SK-N-SH (cell line): ENCODE results near the gene SMIM20. TPM values are rescaled to one million over a fixed set of nuclear protein-coding genes. Genes with fewer than 3 reads are reported as not detected.

Source experiments
- CTCF ChIA-PET: fragments of 300-600, 350-600 bp; formaldehyde crosslinking; extraction: SDS; loops from one replicate; lab custom pipeline; 2021; lab: Yijun Ruan, JAX
- POLR2A ChIA-PET: fragments of 350-600 bp; sonication (Branson Sonifier 250); formaldehyde crosslinking; extraction: SDS; loops from one replicate; lab custom pipeline; 2020; ENCODE audit warnings: antibody characterized with exemption, inconsistent platforms; lab: Yijun Ruan, JAX
- DNase-seq: peaks from one replicate; pipeline ENCODE4 v3.0.0; 2012
- H2AFZ ChIP-seq: fragments of 200-600 bp; sonication (generic); 2 replicates; pipeline ENCODE4 v1.8.1; 2016; ENCODE audit warnings: antibody characterized with exemption, mild to moderate bottlenecking, low read depth
- H3F3A ChIP-seq: fragments of 200-600 bp; sonication (generic); replicated peaks from 2 replicates; pipeline ENCODE3; 2016; ENCODE audit warnings: antibody characterized with exemption, mild to moderate bottlenecking; ENCODE audit not compliant: insufficient read depth
- H3K27ac ChIP-seq, 2 experiments: fragments of 200-500 bp in 1 of 2; fragments of 200-600 bp in 1 of 2; sonication (Bioruptor generic) in 1 of 2; sonication (generic), shearing (Covaris generic) in 1 of 2; 2 replicates each; pipeline versions ENCODE4 v1.5.1 to v1.6.1; 2014 to 2016; ENCODE audit warnings: low read depth in 2 of 2, inconsistent platforms in 1 of 2, low read length in 1 of 2, mild to moderate bottlenecking in 1 of 2, mixed read lengths in 1 of 2
- H3K27me3 ChIP-seq: fragments of 200-600 bp; sonication (generic), shearing (Covaris generic); 2 replicates; pipeline ENCODE4 v1.6.1; 2016; ENCODE audit warnings: mixed run types; ENCODE audit not compliant: insufficient read depth
- H3K36me3 ChIP-seq, 2 experiments: fragments of 200-500 bp in 1 of 2; fragments of 200-600 bp in 1 of 2; sonication (Bioruptor generic) in 1 of 2; sonication (generic) in 1 of 2; replicated peaks in 1 of 2; 2 replicates each; pipeline versions ENCODE3 to v1.5.1; 2014 to 2016; ENCODE audit warnings: low read length in 1 of 2, mild to moderate bottlenecking in 1 of 2; ENCODE audit not compliant: insufficient read depth in 2 of 2, control insufficient read depth in 1 of 2
- H3K4me1 ChIP-seq, 2 experiments: fragments of 200-500 bp in 1 of 2; fragments of 200-600 bp in 1 of 2; sonication (Bioruptor generic) in 1 of 2; sonication (generic), shearing (Covaris generic) in 1 of 2; 2 replicates each; pipeline versions ENCODE4 v1.5.1 to v1.6.1; 2014 to 2016; ENCODE audit warnings: low read depth in 1 of 2, low read length in 1 of 2, mixed run types in 1 of 2; ENCODE audit not compliant: insufficient read depth in 2 of 2, control insufficient read depth in 1 of 2
- H3K4me2 ChIP-seq: fragments of 200-600 bp; sonication (generic), shearing (Covaris generic); 2 replicates; pipeline ENCODE4 v1.6.1; 2017; ENCODE audit warnings: mixed run types
- H3K4me3 ChIP-seq, 2 experiments: fragments of 200-500 bp in 1 of 2; fragments of 200-600 bp in 1 of 2; sonication (Bioruptor generic) in 1 of 2; sonication (generic), shearing (Covaris generic) in 1 of 2; 2 replicates each; pipeline versions ENCODE4 v1.5.1 to v1.8.1; 2014 to 2016; ENCODE audit warnings: low read depth in 2 of 2, inconsistent platforms in 1 of 2, low read length in 1 of 2, mild to moderate bottlenecking in 1 of 2, mixed read lengths in 1 of 2, moderate library complexity in 1 of 2
- H3K79me2 ChIP-seq: fragments of 200-600 bp; sonication (generic); 2 replicates; pipeline ENCODE4 v1.8.1; 2017; ENCODE audit warnings: mild to moderate bottlenecking; ENCODE audit not compliant: insufficient read depth
- H3K9ac ChIP-seq: fragments of 200-600 bp; sonication (generic); 2 replicates; pipeline ENCODE4 v1.6.1; 2017; ENCODE audit warnings: mixed run types
- H3K9me2 ChIP-seq: fragments of 200-600 bp; sonication (generic); 2 replicates; pipeline ENCODE4 v1.6.1; 2017; ENCODE audit warnings: mixed run types
- H3K9me3 ChIP-seq: fragments of 200-600 bp; sonication (generic); 2 replicates; pipeline ENCODE4 v1.6.1; 2017; ENCODE audit warnings: mixed run types, mild to moderate bottlenecking, moderate library complexity
- H4K20me1 ChIP-seq: fragments of 200-600 bp; sonication (generic); 2 replicates; pipeline ENCODE4 v1.6.1; 2017; ENCODE audit warnings: mild to moderate bottlenecking, mixed run types; ENCODE audit not compliant: insufficient read depth
- CHD2 ChIP-seq: fragments of 150-350 bp; IDR thresholded peaks from 2 replicates; pipeline ENCODE4 v1.6.1; 2018; ENCODE audit warnings: low read length; ENCODE audit not compliant: partially characterized antibody
- ELF1 ChIP-seq: IDR thresholded peaks from 2 replicates; pipeline ENCODE4 v1.4.0; 2012
- EP300 ChIP-seq, 2 experiments: IDR thresholded peaks; 2 replicates each; pipeline versions ENCODE4 v1.4.0 to v1.6.1; 2012; ENCODE audit warnings: borderline replicate concordance in 1 of 2, low read depth in 1 of 2, low read length in 1 of 2
- EZH2phosphoT487 ChIP-seq: fragments of 200-600 bp; sonication (generic); IDR thresholded peaks from 2 replicates; pipeline ENCODE4 v1.6.1; 2017; ENCODE audit warnings: low read depth, mixed run types, mild to moderate bottlenecking, antibody characterized with exemption, moderate library complexity, borderline replicate concordance
- FOSL2 ChIP-seq: IDR thresholded peaks from 2 replicates; pipeline ENCODE4 v1.4.0; 2012; ENCODE audit warnings: low read depth, mild to moderate bottlenecking, moderate library complexity, borderline replicate concordance
- FOXJ3 ChIP-seq: sonication (generic); formaldehyde crosslinking; IDR thresholded peaks from 2 replicates; pipeline ENCODE4 v1.5.1; 2020; ENCODE audit warnings: mild to moderate bottlenecking, missing genetic modification reagents
- GABPA ChIP-seq: IDR thresholded peaks from 2 replicates; pipeline ENCODE4 v1.4.0; 2012; ENCODE audit warnings: low read depth, mild to moderate bottlenecking
- MXI1 ChIP-seq: IDR thresholded peaks from 2 replicates; pipeline ENCODE4 v1.6.1; 2012; ENCODE audit warnings: mild to moderate bottlenecking, low read depth, low read length, improper control_type of control experiment
- NFIC ChIP-seq: IDR thresholded peaks from 2 replicates; pipeline ENCODE4 v1.4.0; 2012; ENCODE audit warnings: borderline replicate concordance
- RCOR1 ChIP-seq: fragments of 150-350 bp; IDR thresholded peaks from 2 replicates; pipeline ENCODE4 v1.6.1; 2017; ENCODE audit warnings: antibody characterized with exemption, low read length
- SIN3A ChIP-seq: IDR thresholded peaks from 2 replicates; pipeline ENCODE4 v1.6.1; 2012; ENCODE audit warnings: low read depth, mild to moderate bottlenecking, low read length, moderate library complexity, borderline replicate concordance
- TAF1 ChIP-seq: IDR thresholded peaks from 2 replicates; pipeline ENCODE4 v1.6.1; 2012; ENCODE audit warnings: low read depth, mild to moderate bottlenecking, low read length, moderate library complexity, borderline replicate concordance
- TCF12 ChIP-seq: IDR thresholded peaks from 2 replicates; pipeline ENCODE4 v1.4.0; 2012
- TEAD4 ChIP-seq: IDR thresholded peaks from 2 replicates; pipeline ENCODE4 v1.4.0; 2012; ENCODE audit warnings: mild to moderate bottlenecking, borderline replicate concordance; ENCODE audit not compliant: insufficient read depth
- YY1 ChIP-seq: IDR thresholded peaks from 2 replicates; pipeline ENCODE4 v1.4.0; 2012; ENCODE audit warnings: low read depth, mild to moderate bottlenecking
- WGBS: methylation state at CpG from one replicate; pipeline ENCODE4 v1.1.6; 2017; ENCODE audit warnings: low lambda C conversion rate; 5-methylcytosine and 5-hydroxymethylcytosine counted together
- polyA plus RNA-seq, 3 experiments: library from polyadenylated mRNA; depleted of rRNA; stranded (reverse); fragments of >200 nt; gene quantifications; 2 replicates each; pipeline ENCODE4 v1.2.3, GENCODE V29; 2012
- TF ChIP-seq, protein P1 (sequence below): fragments of 150-350 bp; IDR thresholded peaks from 2 replicates; pipeline ENCODE4 v1.6.1; 2016; ENCODE audit warnings: mild to moderate bottlenecking, low read depth, low read length
- TF ChIP-seq, protein P2 (sequence below): fragments of 200-600 bp; sonication (generic); IDR thresholded peaks from 2 replicates; pipeline ENCODE4 v1.6.1; 2017; ENCODE audit warnings: antibody characterized with exemption, mild to moderate bottlenecking, moderate library complexity
- TF ChIP-seq, protein P3 (sequence below): IDR thresholded peaks from 2 replicates; pipeline ENCODE4 v1.4.0; 2012; ENCODE audit warnings: low read depth, borderline replicate concordance
- TF ChIP-seq, protein P4 (sequence below): IDR thresholded peaks from 2 replicates; pipeline ENCODE4 v1.6.1; 2012; ENCODE audit warnings: mild to moderate bottlenecking, low read depth, low read length, moderate library complexity
- TF ChIP-seq, protein P5 (sequence below): IDR thresholded peaks from 2 replicates; pipeline ENCODE4 v1.4.0; 2012; ENCODE audit warnings: low read depth, borderline replicate concordance

Gene SMIM20
- polyA plus RNA-seq (2012; rRNA removed), result 39.2 and 39.4 TPM in 2 replicates
- 56.0 and 63.8 TPM in 2 replicates for polyA plus RNA-seq (2012; cell fraction: cytosol; rRNA removed)
- polyA plus RNA-seq (2012; cell fraction: nucleus; rRNA removed), result 7.7 and 12.2 TPM in 2 replicates

DNA sequence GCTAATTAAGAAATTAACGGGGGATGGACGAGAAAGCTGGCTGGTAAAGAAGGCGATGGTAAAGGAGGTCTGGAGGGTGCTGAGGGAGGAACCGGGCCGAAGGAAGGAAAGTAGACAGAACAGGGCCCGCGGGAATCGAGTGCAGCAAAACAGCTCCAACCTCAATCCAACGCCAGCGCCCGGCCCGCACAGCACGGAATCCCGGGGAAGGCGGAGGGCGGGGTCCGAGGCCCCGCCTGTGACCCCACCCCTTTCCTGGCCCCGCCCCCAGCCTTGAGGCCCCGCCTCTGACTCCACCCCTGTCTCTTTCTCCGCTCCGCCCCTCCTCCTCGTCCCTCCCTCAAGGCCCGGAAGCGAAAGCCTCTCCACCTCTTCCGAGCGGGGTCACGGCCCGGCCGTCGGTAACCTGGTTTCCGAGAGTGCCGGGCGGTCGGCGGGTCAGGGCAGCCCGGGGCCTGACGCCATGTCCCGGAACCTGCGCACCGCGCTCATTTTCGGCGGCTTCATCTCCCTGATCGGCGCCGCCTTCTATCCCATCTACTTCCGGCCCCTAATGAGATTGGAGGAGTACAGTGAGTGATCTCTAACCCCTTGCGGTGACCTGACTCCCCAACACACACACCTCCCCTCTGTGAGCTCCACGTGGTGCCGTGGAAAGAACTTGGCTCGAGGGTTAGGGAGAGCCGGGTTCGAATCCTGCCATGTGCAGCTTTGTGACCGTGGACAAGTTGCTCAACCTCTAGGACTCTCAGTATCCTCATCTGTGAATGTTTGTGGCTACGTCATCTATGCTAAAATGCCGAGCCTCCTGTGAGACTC, at the start of gene SMIM20:
Gene SMIM20 (plus strand): TSS at position 370 of the 819 bp plus-strand sequence. CDS start 94 bp downstream, at position 464.
- Histone ChIP-seq H2AFZ (peak within 1 kb of the TSS; percentile 97), H4K20me1 (no peaks in the 10 kb centered on the region), H3K9me2 (no peaks in the 10 kb centered on the region), H3K79me2 (peaks cover 28% of the 10 kb centered on the region; the same call in 1 of the 2 replicates), H3K36me3 (peaks cover 0 to 4% of the 10 kb centered on the region in 2 experiments), H3F3A (peaks cover 3% of the 10 kb centered on the region), H3K4me2 (peak within 1 kb of the TSS; percentile 82), H3K4me3 (peak within 1 kb of the TSS; percentile 64 to 89), H3K27ac (peak within 1 kb of the TSS; percentile 77 to 89), H3K4me1 (peaks cover 10 to 25% of the 10 kb centered on the region in 2 experiments; a peak in 2 of 4 replicates), H3K27me3 (no peaks in the 10 kb centered on the region), H3K9me3 (no peaks in the 10 kb centered on the region), H3K9ac (peak within 1 kb of the TSS; percentile 75)
- POLR2A ChIA-PET, result interaction anchor here (0.6 to 1.5 kb wide), 3 partner anchors 17 to 38 kb away, joined by 3 read pairs; no protein-coding TSS in a partner anchor
- CTCF ChIA-PET, result interaction anchor here (0.6 to 2.2 kb wide), 5 partner anchors 9 to 146 kb away, joined by 3 to 14 read pairs (median 3); no protein-coding TSS in a partner anchor
- DNase-seq, result peak; percentile 97
- under 1% methylated on average over 41 of the region's 57 CpGs for WGBS
- TF ChIP-seq EP300 (IDR thresholded peaks at IDR 0.05; ENCODE audit: borderline replicate concordance in 1 of 2, low read depth in 1 of 2, low read length in 1 of 2) (no peak), SIN3A (0 out of 2 replicates have a peak, but pooled peaks have one; percentile 2), RCOR1 (0 out of 2 replicates have a peak, but pooled peaks have one; percentile 11), TCF12 (no peak), YY1 (peak; percentile 58; the same call in 1 of the 2 replicates), MXI1 (peak; percentile 87), EZH2phosphoT487 (no peak), TAF1 (peak; percentile 71), FOXJ3 (CRISPR knock-in tag) (peak; percentile 42; the same call in 1 of the 2 replicates), GABPA (peak; percentile 91), CHD2 (peak; percentile 60), ELF1 (peak; percentile 73), TEAD4 (no peak), NFIC (no peak), FOSL2 (no peak)
- TF ChIP-seq, protein P1, sequence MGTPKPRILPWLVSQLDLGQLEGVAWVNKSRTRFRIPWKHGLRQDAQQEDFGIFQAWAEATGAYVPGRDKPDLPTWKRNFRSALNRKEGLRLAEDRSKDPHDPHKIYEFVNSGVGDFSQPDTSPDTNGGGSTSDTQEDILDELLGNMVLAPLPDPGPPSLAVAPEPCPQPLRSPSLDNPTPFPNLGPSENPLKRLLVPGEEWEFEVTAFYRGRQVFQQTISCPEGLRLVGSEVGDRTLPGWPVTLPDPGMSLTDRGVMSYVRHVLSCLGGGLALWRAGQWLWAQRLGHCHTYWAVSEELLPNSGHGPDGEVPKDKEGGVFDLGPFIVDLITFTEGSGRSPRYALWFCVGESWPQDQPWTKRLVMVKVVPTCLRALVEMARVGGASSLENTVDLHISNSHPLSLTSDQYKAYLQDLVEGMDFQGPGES, result no peak
- TF ChIP-seq, protein P2, sequence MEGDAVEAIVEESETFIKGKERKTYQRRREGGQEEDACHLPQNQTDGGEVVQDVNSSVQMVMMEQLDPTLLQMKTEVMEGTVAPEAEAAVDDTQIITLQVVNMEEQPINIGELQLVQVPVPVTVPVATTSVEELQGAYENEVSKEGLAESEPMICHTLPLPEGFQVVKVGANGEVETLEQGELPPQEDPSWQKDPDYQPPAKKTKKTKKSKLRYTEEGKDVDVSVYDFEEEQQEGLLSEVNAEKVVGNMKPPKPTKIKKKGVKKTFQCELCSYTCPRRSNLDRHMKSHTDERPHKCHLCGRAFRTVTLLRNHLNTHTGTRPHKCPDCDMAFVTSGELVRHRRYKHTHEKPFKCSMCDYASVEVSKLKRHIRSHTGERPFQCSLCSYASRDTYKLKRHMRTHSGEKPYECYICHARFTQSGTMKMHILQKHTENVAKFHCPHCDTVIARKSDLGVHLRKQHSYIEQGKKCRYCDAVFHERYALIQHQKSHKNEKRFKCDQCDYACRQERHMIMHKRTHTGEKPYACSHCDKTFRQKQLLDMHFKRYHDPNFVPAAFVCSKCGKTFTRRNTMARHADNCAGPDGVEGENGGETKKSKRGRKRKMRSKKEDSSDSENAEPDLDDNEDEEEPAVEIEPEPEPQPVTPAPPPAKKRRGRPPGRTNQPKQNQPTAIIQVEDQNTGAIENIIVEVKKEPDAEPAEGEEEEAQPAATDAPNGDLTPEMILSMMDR, result no peak
- TF ChIP-seq, protein P3, sequence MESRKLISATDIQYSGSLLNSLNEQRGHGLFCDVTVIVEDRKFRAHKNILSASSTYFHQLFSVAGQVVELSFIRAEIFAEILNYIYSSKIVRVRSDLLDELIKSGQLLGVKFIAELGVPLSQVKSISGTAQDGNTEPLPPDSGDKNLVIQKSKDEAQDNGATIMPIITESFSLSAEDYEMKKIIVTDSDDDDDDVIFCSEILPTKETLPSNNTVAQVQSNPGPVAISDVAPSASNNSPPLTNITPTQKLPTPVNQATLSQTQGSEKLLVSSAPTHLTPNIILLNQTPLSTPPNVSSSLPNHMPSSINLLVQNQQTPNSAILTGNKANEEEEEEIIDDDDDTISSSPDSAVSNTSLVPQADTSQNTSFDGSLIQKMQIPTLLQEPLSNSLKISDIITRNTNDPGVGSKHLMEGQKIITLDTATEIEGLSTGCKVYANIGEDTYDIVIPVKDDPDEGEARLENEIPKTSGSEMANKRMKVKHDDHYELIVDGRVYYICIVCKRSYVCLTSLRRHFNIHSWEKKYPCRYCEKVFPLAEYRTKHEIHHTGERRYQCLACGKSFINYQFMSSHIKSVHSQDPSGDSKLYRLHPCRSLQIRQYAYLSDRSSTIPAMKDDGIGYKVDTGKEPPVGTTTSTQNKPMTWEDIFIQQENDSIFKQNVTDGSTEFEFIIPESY, result no peak
- TF ChIP-seq, protein P4, sequence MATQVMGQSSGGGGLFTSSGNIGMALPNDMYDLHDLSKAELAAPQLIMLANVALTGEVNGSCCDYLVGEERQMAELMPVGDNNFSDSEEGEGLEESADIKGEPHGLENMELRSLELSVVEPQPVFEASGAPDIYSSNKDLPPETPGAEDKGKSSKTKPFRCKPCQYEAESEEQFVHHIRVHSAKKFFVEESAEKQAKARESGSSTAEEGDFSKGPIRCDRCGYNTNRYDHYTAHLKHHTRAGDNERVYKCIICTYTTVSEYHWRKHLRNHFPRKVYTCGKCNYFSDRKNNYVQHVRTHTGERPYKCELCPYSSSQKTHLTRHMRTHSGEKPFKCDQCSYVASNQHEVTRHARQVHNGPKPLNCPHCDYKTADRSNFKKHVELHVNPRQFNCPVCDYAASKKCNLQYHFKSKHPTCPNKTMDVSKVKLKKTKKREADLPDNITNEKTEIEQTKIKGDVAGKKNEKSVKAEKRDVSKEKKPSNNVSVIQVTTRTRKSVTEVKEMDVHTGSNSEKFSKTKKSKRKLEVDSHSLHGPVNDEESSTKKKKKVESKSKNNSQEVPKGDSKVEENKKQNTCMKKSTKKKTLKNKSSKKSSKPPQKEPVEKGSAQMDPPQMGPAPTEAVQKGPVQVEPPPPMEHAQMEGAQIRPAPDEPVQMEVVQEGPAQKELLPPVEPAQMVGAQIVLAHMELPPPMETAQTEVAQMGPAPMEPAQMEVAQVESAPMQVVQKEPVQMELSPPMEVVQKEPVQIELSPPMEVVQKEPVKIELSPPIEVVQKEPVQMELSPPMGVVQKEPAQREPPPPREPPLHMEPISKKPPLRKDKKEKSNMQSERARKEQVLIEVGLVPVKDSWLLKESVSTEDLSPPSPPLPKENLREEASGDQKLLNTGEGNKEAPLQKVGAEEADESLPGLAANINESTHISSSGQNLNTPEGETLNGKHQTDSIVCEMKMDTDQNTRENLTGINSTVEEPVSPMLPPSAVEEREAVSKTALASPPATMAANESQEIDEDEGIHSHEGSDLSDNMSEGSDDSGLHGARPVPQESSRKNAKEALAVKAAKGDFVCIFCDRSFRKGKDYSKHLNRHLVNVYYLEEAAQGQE, result no peak
- TF ChIP-seq, protein P5, sequence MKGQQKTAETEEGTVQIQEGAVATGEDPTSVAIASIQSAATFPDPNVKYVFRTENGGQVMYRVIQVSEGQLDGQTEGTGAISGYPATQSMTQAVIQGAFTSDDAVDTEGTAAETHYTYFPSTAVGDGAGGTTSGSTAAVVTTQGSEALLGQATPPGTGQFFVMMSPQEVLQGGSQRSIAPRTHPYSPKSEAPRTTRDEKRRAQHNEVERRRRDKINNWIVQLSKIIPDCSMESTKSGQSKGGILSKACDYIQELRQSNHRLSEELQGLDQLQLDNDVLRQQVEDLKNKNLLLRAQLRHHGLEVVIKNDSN, result peak; percentile 38; the same call in 1 of the 2 replicates
